Epithelial cell of proximal tubule (primary cell): ENCODE results near the gene ATP8B2. TPM values are rescaled to one million over a fixed set of nuclear protein-coding genes. Genes with fewer than 3 reads are reported as not detected.

Source experiments
- DNase-seq: peaks from one replicate; pipeline ENCODE4 v3.0.0-alpha.2; 2011; ENCODE audit warnings: low read depth
- H3K4me3 ChIP-seq: 2 replicates; pipeline ENCODE4 v1.5.1; 2011; ENCODE audit warnings: low read depth, mild to moderate bottlenecking, low read length
- total RNA-seq: library from RNA; depleted of rRNA; stranded (reverse); fragments of >200 nt; gene quantifications from 2 replicates; pipeline ENCODE4 v1.2.3, GENCODE V29; 2015
- TF ChIP-seq, protein P1 (sequence below): conservative IDR thresholded peaks from 2 replicates; pipeline ENCODE4 v1.5.1; 2012; ENCODE audit warnings: low read depth, mild to moderate bottlenecking, low read length

The ATP8B2 gene
- total RNA-seq, 1 donor from 2014 or later = 30.6 TPM

DNA sequence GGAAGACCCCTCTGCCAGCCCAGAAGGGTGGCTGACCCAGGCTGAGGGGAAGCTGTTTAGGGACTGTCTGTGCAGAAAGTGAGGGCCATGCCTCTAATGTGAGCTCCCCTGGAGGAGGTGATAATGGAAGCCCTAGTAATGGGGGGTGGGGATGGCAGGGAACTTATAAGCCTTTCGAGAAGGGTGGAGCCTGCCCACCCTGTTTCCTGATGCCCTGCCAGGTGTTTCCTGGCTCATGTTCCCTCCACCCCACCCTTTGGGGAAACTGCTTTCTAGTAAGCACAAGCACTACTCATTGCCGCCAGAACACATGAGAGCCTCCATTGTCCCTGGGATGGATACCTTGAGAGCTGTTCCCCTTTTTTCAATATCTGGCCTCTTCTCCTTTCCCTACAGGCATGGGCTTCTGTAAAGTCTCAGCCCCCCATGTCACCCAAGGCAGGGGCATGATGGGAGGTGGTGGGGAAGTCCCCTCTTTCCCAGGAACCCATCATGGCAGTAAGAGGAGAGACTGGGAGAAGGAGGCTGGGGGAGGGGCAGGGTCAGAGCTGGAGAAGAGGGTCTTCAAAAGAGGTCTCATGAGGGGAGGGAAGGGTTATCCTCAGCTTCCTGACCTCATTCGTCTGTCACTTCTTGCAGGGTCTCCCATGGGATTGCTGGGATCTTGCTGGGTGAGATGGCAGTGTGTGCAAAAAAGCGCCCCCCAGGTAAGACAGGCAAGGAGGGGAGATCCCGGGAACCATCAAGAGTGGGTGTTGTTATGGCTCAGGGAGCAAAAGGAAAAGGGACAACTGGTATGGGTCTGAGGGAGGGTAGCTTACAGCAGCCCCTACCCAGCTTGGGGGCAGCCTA is 2.4 kb downstream of the ATP8B2 start:
- H3K4me3 ChIP-seq = peak overlapping the region; percentile 39
- DNase-seq = no peak
- TF ChIP-seq, protein P1, sequence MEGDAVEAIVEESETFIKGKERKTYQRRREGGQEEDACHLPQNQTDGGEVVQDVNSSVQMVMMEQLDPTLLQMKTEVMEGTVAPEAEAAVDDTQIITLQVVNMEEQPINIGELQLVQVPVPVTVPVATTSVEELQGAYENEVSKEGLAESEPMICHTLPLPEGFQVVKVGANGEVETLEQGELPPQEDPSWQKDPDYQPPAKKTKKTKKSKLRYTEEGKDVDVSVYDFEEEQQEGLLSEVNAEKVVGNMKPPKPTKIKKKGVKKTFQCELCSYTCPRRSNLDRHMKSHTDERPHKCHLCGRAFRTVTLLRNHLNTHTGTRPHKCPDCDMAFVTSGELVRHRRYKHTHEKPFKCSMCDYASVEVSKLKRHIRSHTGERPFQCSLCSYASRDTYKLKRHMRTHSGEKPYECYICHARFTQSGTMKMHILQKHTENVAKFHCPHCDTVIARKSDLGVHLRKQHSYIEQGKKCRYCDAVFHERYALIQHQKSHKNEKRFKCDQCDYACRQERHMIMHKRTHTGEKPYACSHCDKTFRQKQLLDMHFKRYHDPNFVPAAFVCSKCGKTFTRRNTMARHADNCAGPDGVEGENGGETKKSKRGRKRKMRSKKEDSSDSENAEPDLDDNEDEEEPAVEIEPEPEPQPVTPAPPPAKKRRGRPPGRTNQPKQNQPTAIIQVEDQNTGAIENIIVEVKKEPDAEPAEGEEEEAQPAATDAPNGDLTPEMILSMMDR = no peak

- TF ChIP-seq, protein P1 = no peak
- no peak for DNase-seq
- peak overlapping the region; percentile 39 for H3K4me3 ChIP-seq
Observed at GRCh38 chr1:154328318-154329151, 3.2 kb downstream of the ATP8B2 start.

DNA sequence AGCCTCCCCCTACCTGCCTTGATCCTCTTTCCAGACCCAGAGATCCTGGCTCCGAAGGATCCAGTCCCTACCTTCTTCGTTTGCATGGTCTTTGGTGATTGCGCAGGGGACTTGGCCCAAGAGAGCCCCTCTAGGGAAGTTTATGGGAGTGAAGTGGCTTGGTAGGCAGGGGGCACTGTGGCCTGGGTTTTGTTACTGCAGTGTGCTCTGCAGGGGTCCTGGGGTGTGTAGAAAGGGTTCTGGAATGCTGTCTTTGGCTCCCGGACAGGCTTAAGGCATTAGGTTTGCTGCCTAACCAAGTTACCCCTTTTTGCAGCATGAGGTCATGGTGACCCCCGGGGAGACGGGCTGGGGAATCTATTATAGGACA is 3.8 kb downstream of the ATP8B2 start:
- no peak overlapping the region for H3K4me3 ChIP-seq
- TF ChIP-seq, protein P1 = no peak
- no peak for DNase-seq

DNA sequence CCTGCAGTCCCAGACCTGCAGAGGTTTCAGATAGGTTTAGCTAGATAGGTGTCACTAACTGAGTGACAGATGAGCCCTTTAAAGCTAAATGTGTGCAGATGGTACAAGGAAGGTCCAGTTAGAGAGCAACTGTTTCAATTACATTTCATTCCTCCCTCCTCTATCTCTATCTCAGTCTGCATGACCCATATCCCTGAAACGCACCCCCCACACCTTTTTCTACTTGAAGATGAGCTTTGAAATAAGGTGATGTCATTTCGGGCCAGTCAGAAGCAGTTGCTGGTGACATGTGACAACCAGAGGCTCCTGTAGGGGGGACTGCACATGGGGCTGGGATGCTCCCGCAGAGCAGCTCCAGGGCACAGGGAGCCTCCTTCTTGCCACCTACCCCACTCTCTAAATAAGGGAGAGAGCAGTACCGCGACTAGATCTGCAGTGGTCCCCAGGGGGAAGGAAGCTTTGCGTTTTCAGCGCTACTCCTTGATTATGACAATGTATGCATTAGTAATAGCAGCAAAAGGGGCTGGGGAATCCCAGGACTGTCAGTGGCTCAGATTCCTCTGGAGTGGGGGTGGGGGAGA is 4.3 kb downstream of the ATP8B2 start:
- DNase-seq = no peak

DNA sequence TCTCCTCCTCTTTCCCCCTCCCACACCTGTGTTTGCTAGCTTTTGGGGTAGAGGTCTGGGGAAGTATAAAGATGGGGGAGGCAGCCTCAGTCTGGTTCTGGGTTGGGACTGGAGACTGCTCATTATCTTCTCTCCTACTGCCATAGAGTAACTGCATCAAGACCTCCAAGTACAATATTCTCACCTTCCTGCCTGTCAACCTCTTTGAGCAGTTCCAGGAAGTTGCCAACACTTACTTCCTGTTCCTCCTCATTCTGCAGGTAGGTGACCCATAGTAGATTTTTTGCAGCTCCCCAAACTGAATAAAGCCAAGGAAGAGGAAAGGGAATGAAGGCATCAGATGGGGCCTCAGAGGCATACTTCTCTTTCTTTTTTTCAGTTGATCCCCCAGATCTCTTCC is 5.3 kb downstream of the ATP8B2 start:
- DNase-seq = no peak
- TF ChIP-seq, protein P1 = no peak
- H3K4me3 ChIP-seq = no peak overlapping the region

More for the DNA sequence above, 4.3 kb downstream of the ATP8B2 start:
- TF ChIP-seq, protein P1 = no peak
- no peak overlapping the region for H3K4me3 ChIP-seq

GRCh38 chr1:154334079-154335024 is 9.0 kb downstream of the ATP8B2 start:
- no peak overlapping the region for H3K4me3 ChIP-seq
- TF ChIP-seq, protein P1 = no peak
- no peak for DNase-seq
